GM11168 (cell line): ENCODE measurements around the gene SH3BP5L.
"Not testable (repeated sequence)": the region's sequence is repeated elsewhere in the genome, so short reads cannot be mapped to it uniquely, and the experiment has no call there.

Source experiments
- in situ Hi-C: fragments of 300-500 bp; cut with MboI; formaldehyde crosslinking; loops from one replicate; pipeline ENCODE4 v1.12.0; 2022; ENCODE audit warnings: low sequenced_read_pairs; ENCODE audit not compliant: unreplicated experiment

Gene SH3BP5L

DNA sequence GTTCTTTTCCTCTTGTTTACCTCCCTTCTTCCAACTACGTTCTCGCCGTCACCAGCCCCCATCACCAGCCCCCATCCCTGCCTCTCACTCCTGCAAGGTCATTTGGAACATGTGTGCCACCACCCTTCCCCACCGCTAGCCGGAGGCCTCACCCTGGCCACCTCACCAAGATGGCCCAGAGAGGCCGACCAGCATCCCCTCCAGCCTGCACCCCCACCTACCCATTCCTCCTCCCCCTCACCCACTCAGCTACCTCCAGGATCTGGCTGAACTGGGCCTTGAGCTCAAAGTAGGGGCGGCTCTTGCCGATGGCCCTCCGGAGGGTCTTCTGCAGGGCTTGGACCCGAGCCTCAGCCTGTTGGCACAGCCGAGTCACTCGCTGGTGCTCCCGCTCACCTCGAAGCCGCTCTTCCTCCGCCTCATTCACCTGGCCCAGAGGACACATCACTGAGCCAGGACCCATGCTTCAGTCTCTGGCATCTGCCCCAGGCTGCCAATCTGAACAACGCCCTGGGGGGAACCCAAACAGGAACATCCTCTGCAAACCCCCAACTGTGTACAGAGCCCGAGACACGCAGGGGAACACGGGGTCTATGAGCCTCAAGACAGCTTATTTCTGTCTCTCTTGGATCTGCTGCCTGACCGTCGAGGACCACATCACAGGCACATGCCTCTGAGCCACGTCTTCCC is 12.8 kb downstream of the SH3BP5L start:
- in situ Hi-C loops: no loop called here

DNA sequence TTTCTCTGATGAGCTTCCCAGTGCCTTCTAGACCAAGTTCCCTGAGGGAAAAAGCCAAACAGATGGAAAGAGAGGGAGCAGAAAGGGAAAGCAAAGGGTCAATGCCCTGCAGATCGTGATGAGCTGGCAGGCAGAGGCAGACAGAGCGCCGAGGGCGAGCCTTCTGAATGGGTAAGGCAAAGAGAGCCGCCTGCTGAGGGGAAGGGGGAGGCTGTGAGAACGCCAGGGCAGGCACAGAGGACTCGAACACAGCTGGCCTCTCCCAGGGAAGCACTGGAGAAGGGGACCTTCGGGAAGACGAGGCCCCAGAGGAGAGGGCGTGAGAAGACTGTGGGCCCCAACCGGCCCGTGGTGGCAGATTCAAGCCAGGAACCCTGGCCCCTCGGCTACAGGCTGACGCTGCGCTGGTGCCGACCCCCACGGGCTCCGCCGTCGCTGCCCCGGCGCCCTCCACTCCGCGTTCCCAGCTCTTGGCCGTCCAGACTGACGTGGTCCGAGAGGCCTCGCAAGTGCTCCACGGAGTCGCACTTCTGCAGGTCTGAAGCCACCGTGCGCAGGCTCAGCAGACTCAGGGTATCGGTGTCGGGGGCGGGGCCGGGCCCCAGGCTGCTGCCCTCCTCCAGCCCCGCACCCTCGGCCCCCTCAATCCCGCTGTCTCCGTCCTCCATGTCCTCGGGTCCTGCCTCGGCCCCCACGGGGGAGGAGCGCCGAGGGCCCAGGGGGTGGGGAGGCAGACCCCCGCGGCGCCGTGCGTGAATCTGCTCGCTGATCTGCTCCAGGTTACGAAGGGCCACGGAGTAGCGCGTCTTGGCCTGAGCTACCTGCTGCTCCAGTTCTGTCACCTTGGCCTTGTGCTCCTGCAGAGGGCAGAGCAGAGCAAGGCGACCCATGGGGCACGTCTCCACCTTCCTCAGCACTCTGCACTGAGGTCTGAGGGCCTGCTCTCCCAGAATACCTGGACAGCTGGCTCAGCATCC is 13.9 kb downstream of the SH3BP5L start:
- in situ Hi-C loops: no loop called here

DNA sequence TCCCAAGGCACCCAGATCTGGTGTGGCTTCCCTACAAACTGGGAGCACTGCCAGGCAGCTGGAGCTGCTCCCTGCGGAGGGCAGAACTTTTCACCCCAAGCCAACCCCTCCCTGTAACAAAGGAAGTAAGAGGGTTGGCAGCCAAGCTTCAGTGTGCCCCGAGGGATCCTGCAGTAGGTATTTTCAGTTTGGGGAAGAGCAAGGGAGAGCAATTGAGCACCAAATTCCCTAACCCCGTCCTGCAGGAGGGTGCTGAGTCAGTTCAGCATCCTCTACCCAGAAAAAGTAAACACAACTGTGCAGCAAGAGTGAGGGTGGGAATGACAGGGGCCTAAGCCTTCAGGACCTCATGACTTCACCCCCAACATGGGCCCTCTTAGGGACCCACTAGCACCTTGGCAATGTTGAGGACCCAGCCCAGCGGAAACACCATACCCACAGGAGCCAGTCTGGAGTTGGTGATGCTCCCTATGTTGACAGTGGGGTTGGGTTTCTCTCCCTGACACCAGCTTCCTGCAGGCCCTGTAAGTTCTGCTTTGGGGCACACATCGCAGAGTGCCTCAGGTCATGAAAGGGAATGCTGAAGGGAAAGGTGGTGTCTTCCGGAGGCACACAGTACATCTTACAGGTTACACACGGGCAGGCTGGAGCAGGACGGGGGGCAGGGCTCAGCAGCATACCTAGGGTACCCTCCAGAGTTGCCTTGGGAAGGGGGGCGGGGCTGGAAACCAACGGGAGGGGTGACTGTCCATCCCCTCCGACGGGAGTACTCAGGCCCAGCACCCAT is 14.8 kb downstream of the SH3BP5L start:
- in situ Hi-C loops: no loop called here

DNA sequence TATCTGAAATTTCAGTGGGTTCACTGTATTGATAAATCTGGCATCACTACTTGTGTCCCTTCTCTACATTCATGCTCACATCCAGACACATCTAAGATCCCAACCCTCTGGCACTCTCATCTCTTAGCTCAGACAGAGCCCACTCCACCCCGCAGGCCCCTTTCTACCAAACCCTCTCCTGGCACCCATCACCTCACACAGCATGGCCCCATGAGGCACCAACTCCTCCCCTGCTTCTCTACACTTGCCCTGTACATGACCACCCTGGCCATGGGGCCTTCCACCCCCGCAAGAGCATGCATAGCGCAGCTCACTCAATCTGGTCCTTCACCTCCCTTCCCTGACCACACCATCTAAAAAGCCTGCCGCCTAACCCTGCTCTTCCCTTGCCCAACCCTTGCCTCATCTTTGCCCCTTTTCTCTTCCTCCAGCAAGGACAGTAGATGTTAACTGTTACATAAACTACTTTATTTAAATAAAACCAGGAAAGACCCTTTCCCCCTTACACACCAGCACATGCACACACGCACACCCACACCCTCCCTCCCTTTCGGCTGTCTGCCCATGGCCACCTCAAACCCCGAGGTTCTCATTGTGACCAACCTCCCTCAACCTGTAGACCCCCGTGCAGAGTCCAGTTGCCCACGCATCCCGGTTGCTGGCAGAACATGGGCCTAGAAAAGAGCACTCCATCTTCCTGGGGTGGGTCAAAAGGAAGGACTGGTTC is 15.6 kb downstream of the SH3BP5L start:
- in situ Hi-C loops: loop anchor here (5.0 kb wide), 1 partner anchor 108 kb away; the partner anchor contains the start of gene OR14I1

DNA sequence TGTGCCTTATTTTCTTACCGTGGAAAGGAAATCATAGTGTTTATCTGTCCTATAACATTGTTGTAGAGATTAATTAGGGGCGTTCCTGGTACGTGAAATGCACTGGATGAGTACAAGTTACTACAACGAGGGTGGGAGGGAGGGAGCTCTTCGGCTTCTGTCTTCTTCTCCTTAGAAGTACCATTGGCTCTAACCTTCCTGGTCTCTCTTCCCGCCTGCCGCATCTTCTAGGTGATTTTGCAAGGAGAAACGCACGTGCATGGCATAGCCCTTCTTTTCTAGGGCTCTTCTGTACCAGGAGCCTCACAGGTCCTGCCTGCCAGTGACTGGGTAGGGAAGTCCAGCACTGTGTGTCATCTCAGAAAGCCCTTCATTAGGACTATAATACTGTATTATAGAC is 16.8 kb downstream of the SH3BP5L start:
- in situ Hi-C loops: loop anchor here (5.0 kb wide), 1 partner anchor 107 kb away; the partner anchor contains the start of gene OR14I1

DNA sequence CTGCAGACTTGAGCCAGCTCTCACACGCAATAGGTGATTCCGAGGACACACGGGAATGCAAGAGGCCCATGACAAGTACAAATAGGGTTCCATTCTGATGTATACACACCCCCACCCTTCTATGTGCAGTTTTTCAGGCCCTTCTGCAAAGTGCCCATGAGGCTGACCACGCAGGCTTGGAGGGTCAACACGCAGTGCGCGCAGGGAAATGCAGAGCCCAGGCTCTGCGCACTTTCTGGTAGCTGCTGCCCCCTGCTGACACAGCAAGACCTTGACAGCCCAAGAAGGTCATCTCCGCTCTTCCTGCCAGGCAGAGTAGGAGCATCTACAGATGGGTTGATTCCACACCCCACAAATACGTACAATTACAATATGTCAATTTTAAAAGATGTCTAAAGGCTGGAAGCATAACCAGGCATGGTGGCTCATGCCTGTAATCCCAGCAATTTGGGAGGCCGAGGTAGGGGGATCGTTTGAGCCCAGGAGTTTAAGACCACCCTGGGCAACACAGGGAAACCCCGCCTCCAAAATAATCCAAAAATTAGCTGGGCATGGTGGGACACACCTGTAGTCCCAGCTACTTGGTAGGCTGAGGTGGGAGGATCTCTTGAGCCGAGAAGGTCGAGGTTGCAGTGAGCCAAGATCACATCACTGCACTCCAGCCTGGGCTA is 18.5 kb downstream of the SH3BP5L start:
- in situ Hi-C loops: loop anchor here (5.0 kb wide), 1 partner anchor 105 kb away; the partner anchor contains the start of gene OR14I1

DNA sequence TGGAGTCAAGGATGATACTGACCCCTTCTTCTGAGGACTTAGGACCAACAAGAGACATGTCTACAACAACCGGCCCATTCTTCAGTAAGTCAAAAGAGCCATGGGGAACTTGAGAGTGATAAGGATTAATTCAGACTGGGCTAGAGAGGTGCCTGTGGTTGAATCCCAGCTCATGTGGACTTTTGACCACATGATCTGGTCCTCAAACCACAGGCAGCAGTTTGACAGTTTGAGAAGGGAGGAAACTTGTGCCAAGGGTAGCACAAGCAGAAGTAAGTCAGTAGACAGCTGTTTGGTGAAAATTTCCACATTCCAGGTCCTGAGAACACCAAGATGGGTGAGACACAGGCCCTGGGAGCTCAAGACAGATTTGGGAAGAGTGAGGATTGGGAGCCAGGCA is 19.8 kb downstream of the SH3BP5L start:
- in situ Hi-C loops: loop anchor here (5.0 kb wide), 1 partner anchor 104 kb away; the partner anchor contains the start of gene OR14I1

DNA sequence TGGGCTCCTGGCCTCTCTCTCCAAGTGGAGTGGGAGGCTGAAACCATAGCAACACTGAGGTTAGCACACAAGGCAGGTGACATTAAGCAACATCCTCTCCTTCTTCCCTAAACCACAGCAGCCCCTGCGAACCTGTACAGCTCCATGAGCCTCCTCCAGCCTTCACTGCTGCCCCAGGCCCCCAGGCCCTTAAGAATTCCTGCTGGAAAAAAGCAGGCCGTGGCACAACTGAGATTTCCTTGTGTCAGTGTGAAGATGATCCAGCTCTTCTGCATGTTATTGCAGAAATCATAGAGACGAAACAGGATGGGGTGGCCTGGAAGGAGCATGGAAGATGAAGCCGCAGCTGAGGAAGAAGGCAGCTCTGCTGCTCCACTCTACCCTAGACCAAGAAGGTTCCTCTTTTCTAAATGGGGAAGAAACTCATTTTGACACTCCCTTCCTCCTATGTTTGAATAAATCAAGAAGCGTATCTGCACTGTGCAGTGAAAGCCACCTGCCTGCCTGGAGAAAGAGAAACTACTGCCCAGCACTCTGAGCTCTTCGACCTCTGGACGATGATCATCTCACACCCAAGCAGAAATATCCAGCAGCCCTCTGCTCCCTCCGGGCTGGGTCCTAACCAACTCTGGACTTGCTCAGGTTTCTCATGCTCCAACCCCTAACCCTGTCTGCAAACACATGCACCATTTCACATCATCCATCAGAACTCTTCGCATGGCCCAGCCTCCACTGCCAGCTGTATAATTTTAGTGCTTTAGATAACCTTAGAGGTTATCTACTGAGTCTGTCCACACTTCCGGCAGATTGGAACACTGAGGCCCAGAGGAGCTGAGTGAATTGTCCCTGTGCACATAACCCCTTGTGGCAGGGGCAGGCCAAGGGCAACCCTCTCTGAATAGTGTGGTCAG is 20.7 kb downstream of the SH3BP5L start:
- in situ Hi-C loops: loop anchor here (5.0 kb wide), 1 partner anchor 103 kb away; the partner anchor contains the start of gene OR14I1

DNA sequence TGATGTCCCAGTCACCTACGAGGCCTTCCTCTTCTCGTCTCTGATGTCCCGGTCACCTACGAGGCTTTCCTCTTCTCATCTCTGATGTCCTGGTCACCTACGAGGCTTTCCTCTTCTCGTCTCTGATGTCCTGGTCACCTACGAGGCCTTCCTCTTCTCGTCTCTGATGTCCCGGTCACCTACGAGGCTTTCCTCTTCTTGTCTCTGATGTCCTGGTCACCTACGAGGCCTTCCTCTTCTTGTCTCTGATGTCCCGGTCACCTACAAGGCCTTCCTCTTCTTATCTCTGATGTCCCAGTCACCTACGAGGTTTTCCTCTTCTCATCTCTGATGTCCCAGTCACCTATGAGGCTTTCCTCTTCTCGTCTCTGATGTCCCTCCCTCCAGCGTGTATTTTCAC is 22.2 kb downstream of the SH3BP5L start:
- in situ Hi-C loops: not testable (repeated sequence)

DNA sequence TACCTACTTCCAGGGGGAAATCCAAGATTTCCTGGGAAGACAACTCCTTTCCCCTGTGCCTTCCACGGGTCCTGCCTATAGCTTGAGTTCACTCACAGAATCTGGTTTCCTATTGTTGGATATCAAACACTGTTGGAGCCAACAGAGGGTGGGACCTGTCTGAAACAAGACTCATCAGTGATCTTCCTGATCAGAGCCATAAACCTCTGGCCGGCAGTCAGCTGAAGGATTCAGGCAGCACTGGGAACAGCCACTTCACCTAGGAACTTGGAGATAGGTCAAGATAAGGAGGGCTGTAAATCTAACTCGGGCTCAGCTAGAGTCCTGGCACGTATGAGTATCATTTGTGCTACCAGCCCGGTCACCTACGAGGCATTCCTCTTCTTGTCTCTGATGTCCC is 23.3 kb downstream of the SH3BP5L start:
- in situ Hi-C loops: no loop called here

DNA sequence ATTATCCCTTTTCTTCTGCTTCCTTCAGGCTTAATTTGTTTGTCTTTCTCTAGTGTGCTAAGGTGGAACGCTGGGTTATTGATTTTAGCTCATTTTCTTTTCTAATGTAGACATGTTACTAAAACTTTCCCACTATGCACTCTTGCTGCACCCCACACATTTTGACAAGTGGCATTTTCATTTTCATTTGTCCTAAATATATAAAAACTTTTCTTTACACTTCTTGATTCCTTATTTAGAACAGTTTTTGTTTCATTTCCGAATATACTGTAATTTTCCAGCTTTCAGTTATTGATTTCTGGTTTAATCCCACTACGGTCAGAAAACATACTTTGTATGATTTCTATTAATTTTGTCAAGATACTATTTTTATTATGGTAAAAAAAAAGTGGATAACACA is 25.3 kb downstream of the SH3BP5L start:
- in situ Hi-C loops: no loop called here

DNA sequence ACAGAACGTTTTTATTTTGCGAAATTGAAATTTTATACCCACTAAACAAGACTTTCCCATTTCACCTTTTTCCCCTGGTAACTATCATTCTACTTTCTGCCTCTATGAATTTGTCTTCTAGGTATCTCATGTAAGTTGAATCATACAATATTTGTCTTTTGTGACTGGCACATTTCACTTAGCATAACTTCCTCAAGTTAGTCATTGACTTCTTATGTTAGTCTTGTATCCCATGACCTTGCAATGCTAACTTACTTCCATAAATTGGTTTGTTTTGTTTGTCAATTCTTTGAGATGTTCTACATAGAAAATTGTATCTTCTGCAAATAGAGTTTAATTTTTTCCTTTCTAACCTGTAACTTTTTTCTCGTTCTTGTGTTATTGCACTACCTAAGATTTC is 26.9 kb downstream of the SH3BP5L start:
- in situ Hi-C loops: no loop called here

DNA sequence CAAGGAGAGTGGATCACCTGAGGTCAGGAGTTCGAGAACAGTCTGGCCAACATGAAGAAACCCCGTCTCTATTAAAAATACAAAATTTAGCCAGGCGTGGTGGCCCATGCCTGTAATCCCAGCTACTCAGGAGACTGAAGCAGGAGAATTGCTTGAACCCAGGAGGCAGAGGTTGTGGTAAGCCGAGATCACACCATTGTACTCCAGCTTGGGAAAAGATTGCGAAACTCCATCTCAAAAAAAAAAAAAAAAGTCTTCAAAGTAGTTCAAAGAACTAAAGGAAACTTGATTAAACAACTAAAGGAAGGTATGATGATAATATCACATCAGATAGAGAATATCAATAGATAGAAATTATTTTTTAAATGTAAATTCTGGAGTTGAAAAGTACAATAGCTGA is 31.1 kb downstream of the SH3BP5L start:
- in situ Hi-C loops: not testable (repeated sequence)

DNA sequence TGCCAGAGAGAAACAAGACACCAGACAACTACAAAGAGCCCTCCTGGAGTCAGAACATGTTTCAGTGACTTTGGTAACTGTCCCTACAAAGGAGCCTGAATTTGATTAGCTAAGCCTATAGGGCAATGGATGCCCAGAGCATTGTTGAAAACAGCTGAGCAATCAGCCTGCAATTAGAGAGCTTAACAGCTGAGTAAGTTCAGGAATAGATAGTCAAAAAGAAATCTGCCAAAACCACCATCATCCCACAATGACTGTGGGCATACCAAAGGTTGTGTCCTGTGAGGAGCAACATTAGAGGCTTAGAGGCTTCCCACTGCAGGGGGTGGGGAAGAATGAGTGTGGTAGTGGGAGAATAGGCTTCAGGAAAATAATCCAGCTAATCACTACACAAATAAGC is 32.1 kb downstream of the SH3BP5L start:
- in situ Hi-C loops: no loop called here

DNA sequence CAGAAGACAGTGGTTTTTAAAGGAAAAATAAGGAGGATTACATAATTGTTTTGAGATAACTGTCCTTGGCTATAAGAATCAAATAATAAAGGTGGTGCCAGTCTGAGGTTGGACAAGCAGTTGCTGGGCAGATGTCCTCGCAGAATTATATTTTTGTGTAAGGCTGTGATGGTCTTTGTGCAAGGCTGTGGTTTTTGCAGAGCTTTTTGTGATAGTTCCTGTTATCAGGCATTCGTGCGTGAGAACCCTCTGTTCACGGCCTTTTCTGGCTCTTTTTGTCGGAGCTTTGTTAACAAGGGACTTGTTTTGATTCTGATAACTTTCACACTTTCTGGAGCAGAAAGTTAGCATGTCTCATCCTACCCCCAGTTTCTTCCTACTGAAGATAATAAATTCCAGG is 33.4 kb downstream of the SH3BP5L start:
- in situ Hi-C loops: no loop called here

DNA sequence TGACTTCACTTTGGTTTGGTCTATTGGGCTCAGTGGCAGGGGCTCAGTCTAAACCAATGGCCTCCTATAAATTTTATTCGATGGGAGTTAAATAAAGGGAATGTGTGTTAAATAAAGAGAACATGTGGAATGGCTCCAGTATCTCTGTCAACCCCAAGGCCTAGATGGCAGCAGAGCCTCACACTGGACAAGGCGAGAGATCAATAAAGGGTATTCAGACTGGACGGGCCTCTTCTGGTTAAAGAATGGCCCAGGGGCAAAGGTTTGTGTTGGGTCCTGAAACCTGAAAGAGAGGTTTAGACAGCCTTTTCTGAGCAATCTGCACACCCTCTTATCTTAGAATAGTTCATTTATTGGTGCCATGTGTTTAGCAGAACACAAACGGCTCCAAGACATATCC is 34.7 kb downstream of the SH3BP5L start:
- in situ Hi-C loops: no loop called here

DNA sequence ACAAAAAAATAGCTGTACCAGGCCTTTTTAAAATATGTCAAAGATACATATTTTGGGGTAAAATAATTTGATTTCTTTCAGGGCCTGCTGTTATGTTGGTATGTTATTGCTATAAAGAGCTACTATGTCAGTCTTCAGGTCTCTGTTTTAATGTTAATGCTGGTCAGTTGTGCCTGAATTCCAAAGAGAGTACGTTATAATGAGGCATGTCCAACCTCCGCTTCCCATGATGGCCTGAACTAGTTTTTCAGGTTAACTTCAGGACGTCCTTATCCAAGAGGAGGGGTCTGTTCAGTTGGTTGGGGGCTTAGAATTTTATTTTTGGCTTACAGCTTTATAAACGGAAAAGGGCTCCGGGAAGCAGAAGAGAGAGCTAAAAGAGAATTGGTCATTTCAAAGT is 35.3 kb downstream of the SH3BP5L start:
- in situ Hi-C loops: no loop called here

DNA sequence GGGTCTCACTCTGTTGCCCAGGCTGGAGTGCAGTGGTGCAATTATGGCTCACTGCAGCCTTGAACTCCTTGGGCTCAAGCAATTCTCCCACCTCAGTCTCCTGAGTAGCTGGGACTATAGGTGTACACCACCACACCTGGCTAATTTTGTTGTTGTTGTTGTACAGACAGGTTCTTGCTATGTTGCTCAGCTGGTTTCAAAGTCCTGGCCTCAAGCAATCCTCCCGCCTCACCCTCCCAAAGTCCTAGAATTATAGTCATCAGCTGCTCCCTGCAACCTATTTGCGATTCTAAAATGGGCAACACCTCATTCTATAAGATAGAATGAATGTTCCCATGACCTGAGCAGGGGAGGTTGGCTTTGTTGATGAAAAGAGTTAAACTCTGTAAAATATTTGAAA is 36.4 kb downstream of the SH3BP5L start:
- in situ Hi-C loops: not testable (repeated sequence)
